Measurements from ENCODE around the gene DSCAML1. TPM values are rescaled to one million over a fixed set of nuclear protein-coding genes. Genes with fewer than 3 reads are reported as not detected.
A peak's percentile ranks its signal among the peaks of the same experiment; 100 is the strongest.

Gene DSCAML1
- total RNA-seq, 4 donors from 2014 or later, result 2.9 to 5.8 (median 3.3) TPM

DNA sequence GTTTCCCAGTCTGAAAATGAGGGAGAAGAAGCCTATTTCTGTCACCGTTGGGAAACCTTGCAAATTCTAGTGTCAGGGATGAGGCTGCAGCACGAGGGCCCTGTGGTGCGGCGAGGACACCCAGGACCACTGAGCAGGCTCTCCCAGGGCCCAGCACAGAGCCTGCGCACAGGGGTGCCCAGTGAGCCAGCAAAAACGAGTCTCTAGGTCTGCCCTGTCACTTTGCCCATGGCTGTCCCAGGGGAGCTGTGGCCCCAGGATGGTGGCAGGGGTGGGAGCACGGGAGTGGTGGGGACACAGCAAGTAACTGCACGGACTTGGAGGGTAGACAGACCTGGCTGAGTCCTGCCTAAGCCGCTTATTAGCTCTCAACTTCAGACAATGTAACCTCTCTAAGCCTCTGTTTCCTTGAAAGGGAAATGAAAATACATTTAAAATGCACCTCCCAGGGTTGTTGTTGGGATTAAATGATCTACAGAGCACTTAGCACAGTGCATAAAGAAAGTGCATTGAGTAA, 44.2 kb downstream of the DSCAML1 start:
- WGBS, 2 donors (ENCODE audit: low coverage in 1 of 2), result 85% methylated on average over 9 of the region's 9 CpGs; no CpG with 5 or more reads in 1 of the 2 donors
- no peak for DNase-seq
- TF ChIP-seq POLR2A (IDR thresholded peaks at IDR 0.05) (no peak), EP300 (IDR thresholded peaks at IDR 0.05; ENCODE audit: low read depth) (no peak), POLR2AphosphoS5 (IDR thresholded peaks at IDR 0.05) (no peak)
- TF ChIP-seq, protein P1, sequence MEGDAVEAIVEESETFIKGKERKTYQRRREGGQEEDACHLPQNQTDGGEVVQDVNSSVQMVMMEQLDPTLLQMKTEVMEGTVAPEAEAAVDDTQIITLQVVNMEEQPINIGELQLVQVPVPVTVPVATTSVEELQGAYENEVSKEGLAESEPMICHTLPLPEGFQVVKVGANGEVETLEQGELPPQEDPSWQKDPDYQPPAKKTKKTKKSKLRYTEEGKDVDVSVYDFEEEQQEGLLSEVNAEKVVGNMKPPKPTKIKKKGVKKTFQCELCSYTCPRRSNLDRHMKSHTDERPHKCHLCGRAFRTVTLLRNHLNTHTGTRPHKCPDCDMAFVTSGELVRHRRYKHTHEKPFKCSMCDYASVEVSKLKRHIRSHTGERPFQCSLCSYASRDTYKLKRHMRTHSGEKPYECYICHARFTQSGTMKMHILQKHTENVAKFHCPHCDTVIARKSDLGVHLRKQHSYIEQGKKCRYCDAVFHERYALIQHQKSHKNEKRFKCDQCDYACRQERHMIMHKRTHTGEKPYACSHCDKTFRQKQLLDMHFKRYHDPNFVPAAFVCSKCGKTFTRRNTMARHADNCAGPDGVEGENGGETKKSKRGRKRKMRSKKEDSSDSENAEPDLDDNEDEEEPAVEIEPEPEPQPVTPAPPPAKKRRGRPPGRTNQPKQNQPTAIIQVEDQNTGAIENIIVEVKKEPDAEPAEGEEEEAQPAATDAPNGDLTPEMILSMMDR (IDR thresholded peaks at IDR 0.05), result no peak
- Histone ChIP-seq H3K27ac (no peak overlapping the region), H3K9me3 (no peaks in the 10 kb centered on the region), H3K4me1 (peaks cover 3 to 27% (median 26%) of the 10 kb centered on the region in 4 donors), H3K36me3 (no peaks in the 10 kb centered on the region), H3K27me3 (no peaks in the 10 kb centered on the region), H3K4me3 (no peak overlapping the region)
- in situ Hi-C loops (cut with MboI; ENCODE audit: low pct_ligation_motif_present in 1 of 4, low pct_unique_long_range_greater_than_20kb in 1 of 4, low sequenced_read_pairs in 3 of 4), result no loop called here
- intact Hi-C loops (cut with DNase I; ENCODE audit: low total_unique reads), result no loop called here

DNA sequence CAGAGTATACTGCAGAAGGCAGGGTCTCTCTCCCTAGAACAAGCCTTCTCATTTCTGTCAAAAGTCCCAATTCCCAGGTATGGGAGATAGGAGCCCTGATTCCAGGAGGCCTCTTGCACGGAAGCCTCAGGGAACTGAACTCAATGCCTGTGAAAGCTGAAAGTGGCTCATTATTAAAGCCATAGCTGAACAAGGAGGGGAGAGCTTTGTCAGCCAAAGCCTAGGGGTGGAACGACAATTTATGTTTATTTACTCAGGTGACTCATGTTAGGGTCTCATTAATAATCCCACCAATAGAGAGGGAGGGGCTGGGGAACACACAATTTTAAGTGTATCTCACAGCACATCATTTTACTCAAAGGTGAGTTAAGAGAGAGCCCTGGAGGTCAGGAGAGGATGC, 44.9 kb downstream of the DSCAML1 start:
- Histone ChIP-seq H3K36me3 (no peaks in the 10 kb centered on the region), H3K4me3 (no peak overlapping the region), H3K27ac (no peak overlapping the region), H3K4me1 (peaks cover 3 to 27% (median 26%) of the 10 kb centered on the region in 4 donors), H3K9me3 (no peaks in the 10 kb centered on the region), H3K27me3 (no peaks in the 10 kb centered on the region)
- in situ Hi-C loops (cut with MboI; ENCODE audit: low pct_ligation_motif_present in 1 of 4, low pct_unique_long_range_greater_than_20kb in 1 of 4, low sequenced_read_pairs in 3 of 4) (no loop called here), intact Hi-C loops (cut with DNase I; ENCODE audit: low total_unique reads) (no loop called here)
- TF ChIP-seq, protein P1 (IDR thresholded peaks at IDR 0.05), result no peak
- TF ChIP-seq POLR2AphosphoS5 (IDR thresholded peaks at IDR 0.05), result no peak
- no peak for TF ChIP-seq POLR2A (IDR thresholded peaks at IDR 0.05)
- no peak for TF ChIP-seq EP300 (IDR thresholded peaks at IDR 0.05; ENCODE audit: low read depth)
- no peak for DNase-seq
- WGBS, 2 donors (ENCODE audit: low coverage in 1 of 2), result 84 to 86% methylated on average over 1 to 2 of the region's 2 CpGs

DNA sequence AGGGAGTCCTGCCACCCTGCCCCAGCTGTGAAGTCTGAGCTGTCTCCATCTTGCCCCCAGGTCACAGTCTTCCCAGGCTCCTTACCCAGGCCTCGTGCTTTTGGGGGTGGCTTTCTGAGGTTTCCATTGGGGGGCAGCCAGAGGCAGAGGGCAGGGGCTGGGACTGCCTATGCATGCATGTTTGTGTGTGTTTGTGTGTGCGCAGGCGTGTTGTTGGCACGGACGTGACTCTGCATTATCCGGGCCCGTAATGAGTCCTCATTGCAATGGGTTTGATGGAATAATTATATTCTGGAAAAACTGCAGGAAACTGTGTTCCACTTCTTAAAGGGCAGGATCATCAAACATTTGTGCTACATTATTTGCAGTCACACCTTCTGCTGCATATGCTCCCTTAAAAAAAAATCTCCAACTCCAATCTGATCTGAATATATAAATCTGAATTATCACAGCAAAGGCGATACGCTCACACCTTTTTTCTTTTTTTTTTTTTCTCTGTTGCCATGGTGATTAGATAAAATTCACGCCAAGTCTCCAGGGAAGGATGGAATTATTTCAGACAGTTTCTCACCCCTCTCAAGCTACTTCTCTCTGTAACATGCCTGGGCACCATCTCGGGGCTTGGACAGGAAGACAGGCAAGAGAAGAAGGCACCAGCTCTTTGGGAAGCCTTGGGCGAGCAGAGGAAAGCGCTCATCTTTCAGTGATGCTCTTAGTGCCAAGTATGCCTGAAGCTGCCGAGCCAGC, 45.9 kb downstream of the DSCAML1 start:
- DNase-seq, result no peak
- no peaks in the 10 kb centered on the region for H3K27me3 ChIP-seq
- no peaks in the 10 kb centered on the region for H3K36me3 ChIP-seq
- 90 to 95% methylated on average over 4 to 14 of the region's 14 CpGs for WGBS, 2 donors (ENCODE audit: low coverage in 1 of 2)
- in situ Hi-C loops (cut with MboI; ENCODE audit: low pct_ligation_motif_present in 1 of 4, low pct_unique_long_range_greater_than_20kb in 1 of 4, low sequenced_read_pairs in 3 of 4) (no loop called here), intact Hi-C loops (cut with DNase I; ENCODE audit: low total_unique reads) (no loop called here)
- H3K4me1 ChIP-seq, result peaks cover 3 to 27% (median 26%) of the 10 kb centered on the region in 4 donors
- no peaks in the 10 kb centered on the region for H3K9me3 ChIP-seq
- H3K27ac ChIP-seq, result peak overlapping the region in 3 of 4 donors; percentile 77 to 85 (median 82)
- H3K4me3 ChIP-seq, result no peak overlapping the region
- TF ChIP-seq, protein P1 (IDR thresholded peaks at IDR 0.05), result no peak
- TF ChIP-seq POLR2AphosphoS5 (IDR thresholded peaks at IDR 0.05), result no peak
- TF ChIP-seq POLR2A (IDR thresholded peaks at IDR 0.05), result no peak
- no peak for TF ChIP-seq EP300 (IDR thresholded peaks at IDR 0.05; ENCODE audit: low read depth)

- DNase-seq, result peak; percentile 21
- no peaks in the 10 kb centered on the region for H3K9me3 ChIP-seq
- H3K27me3 ChIP-seq, result no peaks in the 10 kb centered on the region
- intact Hi-C loops (cut with DNase I; ENCODE audit: low total_unique reads), result no loop called here
- peak overlapping the region; percentile 46 to 85 (median 80) for H3K27ac ChIP-seq
- no peak for TF ChIP-seq EP300 (IDR thresholded peaks at IDR 0.05; ENCODE audit: low read depth)
- TF ChIP-seq, protein P1 (IDR thresholded peaks at IDR 0.05), result no peak
- TF ChIP-seq POLR2A (IDR thresholded peaks at IDR 0.05), result no peak
- TF ChIP-seq POLR2AphosphoS5 (IDR thresholded peaks at IDR 0.05), result no peak
- in situ Hi-C loops (cut with MboI; ENCODE audit: low pct_ligation_motif_present in 1 of 4, low pct_unique_long_range_greater_than_20kb in 1 of 4, low sequenced_read_pairs in 3 of 4), result no loop called here
- 70% methylated on average over 5 of the region's 5 CpGs; no CpG with 5 or more reads in 1 of the 2 donors for WGBS, 2 donors (ENCODE audit: low coverage in 1 of 2)
- no peak overlapping the region for H3K4me3 ChIP-seq
- H3K4me1 ChIP-seq, result peaks cover 3 to 27% (median 26%) of the 10 kb centered on the region in 4 donors
- no peaks in the 10 kb centered on the region for H3K36me3 ChIP-seq
Measured at GRCh38 chr11:117750357-117750756, 46.7 kb downstream of the DSCAML1 start.
